Measurements from ENCODE around the gene TFPI.
"Not testable (repeated sequence)": the region's sequence is repeated elsewhere in the genome, so short reads cannot be mapped to it uniquely, and the experiment has no call there.

TFPI gene

DNA sequence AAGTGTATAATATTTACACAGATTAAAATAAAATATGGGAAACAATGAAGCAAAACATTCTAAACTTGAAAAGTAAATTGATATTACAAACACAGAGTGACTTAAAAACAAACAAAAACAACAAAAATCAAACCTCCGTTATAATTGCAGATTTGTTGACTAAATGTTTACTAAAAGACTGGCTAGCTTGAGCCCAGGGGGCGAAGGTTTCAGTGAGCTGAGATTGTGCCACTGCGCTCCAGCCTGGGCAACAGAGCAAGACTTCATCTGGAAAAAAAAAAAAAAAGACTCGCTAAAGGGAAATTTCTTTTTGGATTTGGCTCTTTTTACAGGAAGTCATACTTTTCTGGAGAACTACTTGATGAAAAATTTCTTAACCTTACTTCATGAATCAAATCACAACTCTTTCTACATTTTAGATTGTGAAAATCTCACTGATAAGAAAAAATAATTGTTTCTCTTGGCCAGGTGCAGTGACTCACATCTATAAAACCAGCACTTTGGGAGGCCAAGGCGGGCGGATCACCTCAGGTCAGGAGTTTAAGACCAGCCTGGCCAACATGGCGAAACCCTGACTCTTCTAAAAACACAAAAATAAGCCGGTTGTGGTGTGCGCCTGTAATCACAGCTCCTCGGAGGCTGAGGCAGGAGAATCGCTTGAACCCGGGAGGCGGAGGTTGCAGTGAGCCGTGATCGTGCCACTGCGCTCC is 9.7 kb downstream of the TFPI start:
- no peak overlapping the region for H3K9ac ChIP-seq (ENCODE audit: low read length)
- H3K9me3 ChIP-seq (ENCODE audit: control insufficient read depth, insufficient read depth, low read depth, low read length): no peaks in the 10 kb centered on the region
- no peaks in the 10 kb centered on the region for H3K27me3 ChIP-seq (ENCODE audit: control insufficient read depth, insufficient read depth, low read length)
- peaks cover 41% of the 10 kb centered on the region for H3K4me1 ChIP-seq (ENCODE audit: control insufficient read depth, insufficient read depth, low read length)
- H3K36me3 ChIP-seq (ENCODE audit: control insufficient read depth, insufficient read depth, low read length): peaks cover 4% of the 10 kb centered on the region; the same call in 1 of the 2 replicates
- H3K27ac ChIP-seq (ENCODE audit: low read depth, low read length): peak overlapping the region; percentile 48; the same call in 1 of the 2 replicates
- no peak overlapping the region for H3K4me3 ChIP-seq (ENCODE audit: low read depth, low read length)

DNA sequence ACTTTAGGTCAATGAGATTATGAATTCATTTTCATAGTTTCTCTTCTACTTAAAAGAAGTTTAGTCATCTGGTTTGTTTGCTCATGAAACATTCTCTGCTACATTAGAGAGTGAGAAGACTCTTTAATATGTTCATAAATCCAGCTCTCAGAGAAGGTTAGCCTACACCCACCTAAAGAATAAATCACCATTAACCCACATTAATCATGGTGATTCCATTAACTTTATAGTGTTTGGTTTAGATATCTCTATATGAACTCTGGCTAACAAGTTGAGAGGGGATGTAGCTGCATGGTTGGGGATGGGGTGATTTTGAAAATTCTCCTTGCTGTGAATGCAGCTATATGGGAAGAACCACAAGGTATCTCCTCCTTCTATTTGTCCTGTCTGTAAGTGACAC is 10.7 kb downstream of the TFPI start:
- Histone ChIP-seq H3K9ac (ENCODE audit: low read length) (no peak overlapping the region), H3K27ac (ENCODE audit: low read depth, low read length) (no peak overlapping the region), H3K27me3 (ENCODE audit: control insufficient read depth, insufficient read depth, low read length) (no peaks in the 10 kb centered on the region), H3K4me3 (ENCODE audit: low read depth, low read length) (no peak overlapping the region), H3K4me1 (ENCODE audit: control insufficient read depth, insufficient read depth, low read length) (peaks cover 41% of the 10 kb centered on the region), H3K36me3 (ENCODE audit: control insufficient read depth, insufficient read depth, low read length) (peaks cover 4% of the 10 kb centered on the region; the same call in 1 of the 2 replicates), H3K9me3 (ENCODE audit: control insufficient read depth, insufficient read depth, low read depth, low read length) (0 out of 2 replicates have a peak, but pooled peaks cover under 1% of the 10 kb centered on the region)

DNA sequence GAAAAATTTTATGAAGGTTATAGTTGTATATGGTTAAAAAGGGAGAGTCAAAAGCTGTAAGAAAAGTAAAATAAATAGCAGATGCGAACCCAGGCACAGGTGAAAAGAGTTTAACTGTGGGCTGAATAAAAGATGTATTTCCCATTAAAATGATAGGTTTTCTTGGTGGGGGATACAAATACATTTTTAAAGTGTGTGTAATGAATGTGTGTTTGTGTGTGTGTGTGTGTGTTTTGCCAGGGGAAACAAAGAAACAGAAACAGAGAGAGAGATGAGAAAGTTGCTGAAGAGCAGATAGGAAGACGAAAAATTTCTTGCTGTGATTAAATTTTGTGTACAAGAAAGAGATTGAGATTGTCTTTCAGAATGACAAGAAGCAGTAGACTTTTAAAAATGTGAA is 12.1 kb downstream of the TFPI start:
- Histone ChIP-seq H3K27me3 (ENCODE audit: control insufficient read depth, insufficient read depth, low read length) (no peaks in the 10 kb centered on the region), H3K4me3 (ENCODE audit: low read depth, low read length) (no peak overlapping the region), H3K9me3 (ENCODE audit: control insufficient read depth, insufficient read depth, low read depth, low read length) (peaks cover 6% of the 10 kb centered on the region; the same call in 1 of the 2 replicates), H3K4me1 (ENCODE audit: control insufficient read depth, insufficient read depth, low read length) (peaks cover 34% of the 10 kb centered on the region), H3K36me3 (ENCODE audit: control insufficient read depth, insufficient read depth, low read length) (no peaks in the 10 kb centered on the region), H3K9ac (ENCODE audit: low read length) (no peak overlapping the region), H3K27ac (ENCODE audit: low read depth, low read length) (no peak overlapping the region; the same call in 1 of the 2 replicates)

DNA sequence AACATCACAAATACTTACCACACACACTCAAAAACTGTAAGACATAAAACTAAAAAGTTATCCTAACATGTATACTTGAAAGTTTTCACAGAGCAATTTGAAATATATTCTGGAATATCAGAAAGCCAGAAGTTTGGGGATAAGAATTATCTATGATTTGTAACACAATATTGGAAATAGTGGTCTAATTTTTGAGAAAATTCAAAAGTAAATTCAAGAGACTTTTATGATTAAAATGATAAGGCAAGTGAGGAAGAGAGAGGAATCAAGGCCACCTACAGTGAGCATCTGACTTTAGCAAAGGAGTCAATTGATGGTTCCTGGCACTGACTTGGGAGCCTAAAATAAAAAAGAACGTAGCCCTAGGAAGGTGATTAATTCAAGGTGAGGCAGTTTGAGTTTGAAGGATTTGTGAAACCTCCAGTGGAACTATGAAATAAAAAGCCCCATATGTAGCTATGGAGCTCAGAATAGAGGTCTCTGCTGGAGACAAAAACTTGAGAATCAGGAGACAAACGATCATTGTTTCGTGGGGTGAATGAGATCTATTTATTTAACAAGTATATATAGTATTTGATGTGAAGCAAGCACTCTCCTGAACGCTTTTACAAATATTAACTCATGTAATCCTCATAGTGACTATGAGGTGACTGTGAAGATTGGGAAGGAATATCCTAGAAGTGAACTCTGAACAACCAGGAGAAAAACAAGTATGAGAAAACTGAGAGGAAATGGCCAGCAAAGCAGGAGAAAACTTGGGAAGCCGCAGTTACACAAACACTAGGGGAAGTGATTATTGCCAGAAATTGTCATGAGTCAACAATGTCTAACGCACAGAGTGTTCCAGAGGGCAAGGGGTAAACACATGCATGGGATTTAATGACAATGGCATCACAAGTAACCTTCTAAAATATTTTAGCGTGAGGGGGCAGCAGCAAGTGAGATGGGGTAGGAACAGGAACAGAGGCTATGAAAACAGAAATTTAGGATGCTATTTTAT is 12.8 kb downstream of the TFPI start:
- H3K9ac ChIP-seq (ENCODE audit: low read length): no peak overlapping the region
- H3K9me3 ChIP-seq (ENCODE audit: control insufficient read depth, insufficient read depth, low read depth, low read length): peaks cover 6% of the 10 kb centered on the region; the same call in 1 of the 2 replicates
- H3K27me3 ChIP-seq (ENCODE audit: control insufficient read depth, insufficient read depth, low read length): no peaks in the 10 kb centered on the region
- H3K36me3 ChIP-seq (ENCODE audit: control insufficient read depth, insufficient read depth, low read length): no peaks in the 10 kb centered on the region
- no peak overlapping the region for H3K4me3 ChIP-seq (ENCODE audit: low read depth, low read length)
- peak overlapping the region; percentile 25; the same call in 1 of the 2 replicates for H3K27ac ChIP-seq (ENCODE audit: low read depth, low read length)
- H3K4me1 ChIP-seq (ENCODE audit: control insufficient read depth, insufficient read depth, low read length): peaks cover 29% of the 10 kb centered on the region

DNA sequence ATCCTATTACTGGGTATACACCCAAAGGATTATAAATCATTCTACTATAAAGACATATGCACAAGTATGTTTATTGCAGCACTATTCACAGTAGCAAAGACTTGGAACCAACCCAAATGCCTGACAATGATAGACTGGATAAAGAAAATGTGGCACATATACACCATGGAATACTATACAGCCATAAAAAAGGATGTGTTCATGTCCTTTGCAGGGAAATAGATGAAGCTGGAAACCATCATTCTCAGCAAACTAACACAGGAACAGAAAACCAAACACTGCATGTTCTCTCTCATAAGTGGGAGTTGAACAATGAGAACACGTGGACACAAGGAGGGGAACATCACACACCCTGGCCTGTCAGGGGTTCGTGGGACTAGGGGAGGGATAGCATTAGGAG is 16.0 kb downstream of the TFPI start:
- H3K9ac ChIP-seq (ENCODE audit: low read length); H3K27me3 ChIP-seq (ENCODE audit: control insufficient read depth, insufficient read depth, low read length); H3K4me3 ChIP-seq (ENCODE audit: low read depth, low read length); H3K36me3 ChIP-seq (ENCODE audit: control insufficient read depth, insufficient read depth, low read length); H3K27ac ChIP-seq (ENCODE audit: low read depth, low read length): not testable (repeated sequence)
- Histone ChIP-seq H3K9me3 (ENCODE audit: control insufficient read depth, insufficient read depth, low read depth, low read length) (peaks cover 15% of the 10 kb centered on the region; the same call in 1 of the 2 replicates), H3K4me1 (ENCODE audit: control insufficient read depth, insufficient read depth, low read length) (peaks cover 11% of the 10 kb centered on the region)

DNA sequence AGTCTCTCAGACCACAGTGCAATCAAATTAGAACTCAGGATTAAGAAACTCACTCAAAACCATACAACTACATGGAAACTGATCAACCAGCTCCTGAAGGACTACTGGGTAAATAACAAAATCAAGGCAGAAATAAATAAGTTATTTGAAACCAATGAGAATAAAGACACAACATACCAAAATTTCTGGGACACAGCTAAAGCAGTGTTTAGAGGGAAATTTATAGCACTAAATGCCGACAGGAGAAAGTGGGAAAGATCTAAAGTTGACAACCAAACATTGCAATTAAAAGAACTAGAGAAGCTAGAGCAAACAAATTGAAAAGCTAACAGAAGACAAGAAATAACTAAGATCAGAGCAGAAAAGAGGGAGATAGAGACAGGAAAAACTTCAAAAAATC is 18.9 kb downstream of the TFPI start:
- not testable (repeated sequence) for H3K27ac ChIP-seq (ENCODE audit: low read depth, low read length); H3K27me3 ChIP-seq (ENCODE audit: control insufficient read depth, insufficient read depth, low read length); H3K4me3 ChIP-seq (ENCODE audit: low read depth, low read length); H3K36me3 ChIP-seq (ENCODE audit: control insufficient read depth, insufficient read depth, low read length); H3K9ac ChIP-seq (ENCODE audit: low read length)
- Histone ChIP-seq H3K4me1 (ENCODE audit: control insufficient read depth, insufficient read depth, low read length) (peaks cover 12% of the 10 kb centered on the region), H3K9me3 (ENCODE audit: control insufficient read depth, insufficient read depth, low read depth, low read length) (peaks cover 15% of the 10 kb centered on the region; the same call in 1 of the 2 replicates)

DNA sequence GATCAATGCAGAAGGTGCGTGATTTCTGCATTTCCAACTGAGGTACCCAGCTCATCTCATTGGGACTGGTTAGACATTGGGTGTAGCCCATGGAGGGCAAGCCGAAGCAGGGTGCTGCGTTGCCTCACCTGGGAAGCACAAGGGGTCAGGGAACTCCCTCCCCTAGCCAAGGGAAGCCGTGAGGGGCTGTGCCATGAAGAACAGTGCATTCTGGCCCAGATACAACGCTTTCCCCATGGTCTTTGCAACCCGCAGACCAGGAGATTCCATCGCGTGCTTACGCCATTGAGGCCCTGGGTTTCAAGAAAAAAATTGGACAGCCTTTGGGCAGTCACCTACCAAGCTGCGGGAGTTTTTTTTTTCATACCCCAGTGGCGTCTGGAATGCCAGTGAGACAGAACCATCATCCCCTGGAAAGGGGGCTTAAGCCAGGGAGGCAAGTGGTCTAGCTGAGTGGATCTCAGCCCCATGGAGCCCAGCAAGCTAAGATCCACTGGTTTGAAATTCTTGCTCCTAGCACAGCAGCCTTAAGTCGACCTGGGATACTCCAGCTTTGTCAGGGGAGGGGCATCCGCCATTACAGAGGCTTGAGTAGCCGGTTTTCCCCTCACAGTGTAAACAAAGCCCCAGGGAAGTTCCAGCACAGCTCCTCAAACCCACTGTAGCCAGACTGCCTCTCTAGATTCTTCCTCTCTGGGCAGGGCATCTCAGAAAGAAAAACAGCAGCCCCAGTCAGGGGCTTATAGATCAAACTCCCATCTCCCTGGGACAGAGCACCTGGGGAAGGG is 21.7 kb downstream of the TFPI start:
- Histone ChIP-seq H3K4me1 (ENCODE audit: control insufficient read depth, insufficient read depth, low read length) (peaks cover 19% of the 10 kb centered on the region), H3K9ac (ENCODE audit: low read length) (no peak overlapping the region), H3K9me3 (ENCODE audit: control insufficient read depth, insufficient read depth, low read depth, low read length) (peaks cover 8% of the 10 kb centered on the region; the same call in 1 of the 2 replicates), H3K27ac (ENCODE audit: low read depth, low read length) (no peak overlapping the region), H3K27me3 (ENCODE audit: control insufficient read depth, insufficient read depth, low read length) (no peaks in the 10 kb centered on the region), H3K4me3 (ENCODE audit: low read depth, low read length) (no peak overlapping the region), H3K36me3 (ENCODE audit: control insufficient read depth, insufficient read depth, low read length) (peaks cover 5% of the 10 kb centered on the region; the same call in 1 of the 2 replicates)

DNA sequence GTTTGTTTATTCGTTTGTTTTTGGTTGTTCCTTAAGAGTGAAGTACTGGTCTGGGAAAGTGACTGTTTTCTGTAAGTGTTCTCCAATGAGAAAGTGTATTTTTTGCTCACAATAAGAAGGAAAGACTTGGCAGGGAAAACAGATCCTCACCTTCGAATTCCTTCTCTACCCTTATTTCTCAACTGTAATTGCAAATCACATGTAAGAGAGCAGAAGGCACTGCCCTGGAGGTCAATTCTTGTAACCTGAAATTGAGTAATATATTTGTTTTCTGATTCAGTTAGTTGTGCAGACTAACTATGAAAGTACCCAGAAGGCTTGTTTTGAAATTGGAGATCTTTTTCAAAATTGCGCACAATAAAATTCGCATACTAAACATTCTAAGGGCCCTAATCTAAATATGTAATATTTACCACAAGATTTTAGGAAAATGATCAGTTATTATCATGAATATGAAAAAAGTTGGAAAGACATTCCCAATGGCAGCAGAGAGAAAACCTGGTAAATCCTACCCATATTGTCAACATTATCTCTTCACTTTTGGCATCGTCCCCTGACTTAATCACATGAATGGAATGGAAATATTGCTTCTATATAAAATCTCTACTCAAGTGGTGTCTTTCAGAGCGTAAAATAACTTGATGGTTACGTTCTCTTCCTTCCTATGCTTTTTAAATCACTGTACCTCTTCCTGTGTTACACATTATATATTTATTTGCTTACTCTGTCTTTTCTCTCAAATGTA is 24.1 kb downstream of the TFPI start:
- Histone ChIP-seq H3K9ac (ENCODE audit: low read length) (no peak overlapping the region), H3K4me3 (ENCODE audit: low read depth, low read length) (no peak overlapping the region), H3K27me3 (ENCODE audit: control insufficient read depth, insufficient read depth, low read length) (no peaks in the 10 kb centered on the region), H3K36me3 (ENCODE audit: control insufficient read depth, insufficient read depth, low read length) (peaks cover 5% of the 10 kb centered on the region; the same call in 1 of the 2 replicates), H3K9me3 (ENCODE audit: control insufficient read depth, insufficient read depth, low read depth, low read length) (peaks cover 6% of the 10 kb centered on the region; the same call in 1 of the 2 replicates), H3K4me1 (ENCODE audit: control insufficient read depth, insufficient read depth, low read length) (peaks cover 37% of the 10 kb centered on the region), H3K27ac (ENCODE audit: low read depth, low read length) (no peak overlapping the region)

DNA sequence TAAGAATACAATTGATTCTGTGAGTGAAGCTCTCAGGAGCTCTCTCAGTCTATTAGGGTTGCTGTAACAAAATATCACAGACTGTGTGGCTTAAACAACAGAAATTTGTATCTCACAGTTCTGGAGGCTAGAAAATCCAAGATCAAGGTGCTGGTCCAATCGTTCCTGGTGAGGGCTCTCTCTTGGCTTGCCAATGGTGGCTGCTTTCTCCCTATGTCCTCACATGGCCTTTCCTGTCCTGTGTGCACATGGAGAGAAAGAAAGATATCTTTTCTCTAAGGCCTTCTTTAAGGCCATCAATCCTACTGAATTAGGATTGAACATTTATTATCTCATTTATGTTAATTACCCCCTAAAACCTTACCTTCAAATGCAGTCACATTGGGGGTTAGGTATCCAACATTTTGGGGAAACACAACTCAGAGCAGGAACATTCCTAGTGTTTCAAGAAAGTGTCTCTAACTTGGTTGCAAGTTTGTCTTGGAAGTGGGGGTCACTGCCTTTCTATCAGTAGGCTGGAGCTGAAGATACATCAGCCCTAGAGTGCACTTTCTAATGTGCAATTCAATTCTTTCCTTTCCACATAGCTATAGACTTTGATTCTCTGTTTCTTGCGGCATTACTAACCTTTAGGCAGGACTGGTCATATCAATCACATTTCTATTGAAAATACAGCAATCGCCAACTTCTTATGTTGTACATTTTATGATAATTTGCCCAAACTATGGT is 24.8 kb downstream of the TFPI start:
- H3K9me3 ChIP-seq (ENCODE audit: control insufficient read depth, insufficient read depth, low read depth, low read length): peaks cover 3% of the 10 kb centered on the region; the same call in 1 of the 2 replicates
- H3K4me3 ChIP-seq (ENCODE audit: low read depth, low read length): no peak overlapping the region
- H3K9ac ChIP-seq (ENCODE audit: low read length): no peak overlapping the region
- peaks cover 40% of the 10 kb centered on the region for H3K4me1 ChIP-seq (ENCODE audit: control insufficient read depth, insufficient read depth, low read length)
- H3K27ac ChIP-seq (ENCODE audit: low read depth, low read length): no peak overlapping the region
- H3K27me3 ChIP-seq (ENCODE audit: control insufficient read depth, insufficient read depth, low read length): no peaks in the 10 kb centered on the region
- H3K36me3 ChIP-seq (ENCODE audit: control insufficient read depth, insufficient read depth, low read length): peaks cover 2% of the 10 kb centered on the region; the same call in 1 of the 2 replicates
